WTC11 (cell line): ENCODE data around the gene TTN.

Experiments used
- ARID4B ChIP-seq: sonication (generic); formaldehyde crosslinking; IDR thresholded peaks from 2 replicates; pipeline ENCODE4 v1.8.0; 2023; ENCODE audit warnings: missing genetic modification reagents, mild to moderate bottlenecking, borderline replicate concordance
- ATF2 ChIP-seq: sonication (generic); formaldehyde crosslinking; IDR thresholded peaks from 2 replicates; pipeline ENCODE4 v1.8.1; 2022; ENCODE audit warnings: low read depth, missing genetic modification reagents, borderline replicate concordance
- FOXJ3 ChIP-seq: sonication (generic); formaldehyde crosslinking; IDR thresholded peaks from 2 replicates; pipeline ENCODE4 v1.9.0; 2021; ENCODE audit warnings: missing genetic modification reagents, mild to moderate bottlenecking, borderline replicate concordance
- HMGXB4 ChIP-seq: sonication (generic); formaldehyde crosslinking; IDR thresholded peaks from 2 replicates; pipeline ENCODE4 v1.8.1; 2023; ENCODE audit warnings: mild to moderate bottlenecking, moderate library complexity, missing genetic modification reagents
- NR2C2 ChIP-seq: sonication (generic); formaldehyde crosslinking; IDR thresholded peaks from 2 replicates; pipeline ENCODE4 v1.8.0; 2022; ENCODE audit warnings: mild to moderate bottlenecking, missing genetic modification reagents
- SP1 ChIP-seq: sonication (generic); formaldehyde crosslinking; conservative IDR thresholded peaks from 2 replicates; pipeline ENCODE4 v1.8.1; 2022; ENCODE audit warnings: missing genetic modification reagents
- USF2 ChIP-seq: sonication (generic); formaldehyde crosslinking; IDR thresholded peaks from 2 replicates; pipeline ENCODE4 v1.8.1; 2023; ENCODE audit warnings: mild to moderate bottlenecking, missing genetic modification reagents, moderate library complexity
- ZBTB21 ChIP-seq: sonication (generic); formaldehyde crosslinking; IDR thresholded peaks from 2 replicates; pipeline ENCODE4 v1.8.1; 2023; ENCODE audit warnings: mild to moderate bottlenecking, missing genetic modification reagents, borderline replicate concordance
- ZNF263 ChIP-seq: sonication (generic); formaldehyde crosslinking; IDR thresholded peaks from 2 replicates; pipeline ENCODE4 v1.8.1; 2022; ENCODE audit warnings: low read depth, mild to moderate bottlenecking, moderate library complexity, missing genetic modification reagents
- TF ChIP-seq, protein P1 (sequence below): sonication (generic); formaldehyde crosslinking; IDR thresholded peaks from 2 replicates; pipeline ENCODE4 v1.8.0; 2022; ENCODE audit warnings: mild to moderate bottlenecking, missing genetic modification reagents
- TF ChIP-seq, protein P2 (sequence below): sonication (generic); formaldehyde crosslinking; IDR thresholded peaks from 2 replicates; pipeline ENCODE4 v1.8.0; 2022; ENCODE audit warnings: mild to moderate bottlenecking, missing genetic modification reagents

DNA sequence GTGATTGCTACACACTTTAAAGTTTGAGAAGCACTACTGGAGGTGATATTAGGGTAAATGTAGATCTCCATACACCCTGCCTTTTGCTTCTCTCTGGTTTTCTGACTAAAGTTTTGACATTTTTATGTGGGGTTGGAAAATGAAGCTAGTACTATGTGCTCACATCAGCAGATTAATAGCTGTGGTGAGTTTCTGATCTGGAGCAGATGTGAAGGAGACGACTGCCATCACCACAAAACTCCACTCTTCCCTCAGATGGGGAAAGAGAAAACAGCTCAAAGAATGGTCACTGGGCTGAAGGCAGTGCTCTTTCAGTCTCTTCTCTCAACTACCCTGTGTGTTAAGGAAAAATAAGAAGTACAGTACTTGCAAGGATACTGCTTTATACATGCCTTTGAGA lies 289.7 kb downstream of the TTN start:
- TF ChIP-seq ATF2 (no peak), USF2 (CRISPR knock-in tag) (no peak), ZNF263 (CRISPR knock-in tag) (no peak), SP1 (CRISPR knock-in tag) (no peak), HMGXB4 (CRISPR knock-in tag) (no peak), ZBTB21 (CRISPR knock-in tag) (no peak), ARID4B (CRISPR knock-in tag) (no peak), NR2C2 (CRISPR knock-in tag) (no peak), FOXJ3 (CRISPR knock-in tag) (no peak)
- TF ChIP-seq, protein P1, sequence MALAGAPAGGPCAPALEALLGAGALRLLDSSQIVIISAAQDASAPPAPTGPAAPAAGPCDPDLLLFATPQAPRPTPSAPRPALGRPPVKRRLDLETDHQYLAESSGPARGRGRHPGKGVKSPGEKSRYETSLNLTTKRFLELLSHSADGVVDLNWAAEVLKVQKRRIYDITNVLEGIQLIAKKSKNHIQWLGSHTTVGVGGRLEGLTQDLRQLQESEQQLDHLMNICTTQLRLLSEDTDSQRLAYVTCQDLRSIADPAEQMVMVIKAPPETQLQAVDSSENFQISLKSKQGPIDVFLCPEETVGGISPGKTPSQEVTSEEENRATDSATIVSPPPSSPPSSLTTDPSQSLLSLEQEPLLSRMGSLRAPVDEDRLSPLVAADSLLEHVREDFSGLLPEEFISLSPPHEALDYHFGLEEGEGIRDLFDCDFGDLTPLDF (CRISPR knock-in tag) = no peak
- TF ChIP-seq, protein P2, sequence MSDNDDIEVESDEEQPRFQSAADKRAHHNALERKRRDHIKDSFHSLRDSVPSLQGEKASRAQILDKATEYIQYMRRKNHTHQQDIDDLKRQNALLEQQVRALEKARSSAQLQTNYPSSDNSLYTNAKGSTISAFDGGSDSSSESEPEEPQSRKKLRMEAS (CRISPR knock-in tag) = no peak
